ENCODE data around the gene NEDD4L.

The NEDD4L gene

GRCh38 chr18:58118536-58118935 is 74.5 kb downstream of the NEDD4L start:
- no peak for DNase-seq (ENCODE audit: low read depth)

GRCh38 chr18:58119819-58120218 is 75.8 kb downstream of the NEDD4L start:
- DNase-seq (ENCODE audit: low read depth) = no peak

GRCh38 chr18:58124475-58124874 is 80.4 kb downstream of the NEDD4L start:
- no peak for DNase-seq (ENCODE audit: low read depth)

- DNase-seq (ENCODE audit: low read depth) = no peak
Measured at GRCh38 chr18:58125183-58125582, 81.2 kb downstream of the NEDD4L start.

- DNase-seq (ENCODE audit: low read depth) = no peak
Measured at GRCh38 chr18:58125756-58126155, 81.7 kb downstream of the NEDD4L start.

- no peak for DNase-seq (ENCODE audit: low read depth)
Measured at GRCh38 chr18:58128381-58129374, 84.7 kb downstream of the NEDD4L start.

- no peak for DNase-seq (ENCODE audit: low read depth)
Measured at GRCh38 chr18:58132595-58133261, 88.7 kb downstream of the NEDD4L start.

GRCh38 chr18:58135183-58135641 is 91.2 kb downstream of the NEDD4L start:
- no peak for DNase-seq (ENCODE audit: low read depth)

- no peak for DNase-seq (ENCODE audit: low read depth)
Measured at GRCh38 chr18:58135701-58136331, 91.8 kb downstream of the NEDD4L start.

- DNase-seq (ENCODE audit: low read depth) = no peak
Measured at GRCh38 chr18:58136879-58137278, 92.9 kb downstream of the NEDD4L start.

GRCh38 chr18:58139459-58140386 is 95.7 kb downstream of the NEDD4L start:
- no peak for DNase-seq (ENCODE audit: low read depth)

- DNase-seq (ENCODE audit: low read depth) = no peak
Measured at GRCh38 chr18:58140387-58141325, 96.6 kb downstream of the NEDD4L start.

GRCh38 chr18:58143386-58143785 is 99.4 kb downstream of the NEDD4L start:
- no peak for DNase-seq (ENCODE audit: low read depth)

GRCh38 chr18:58144106-58144505 is 100.1 kb downstream of the NEDD4L start:
- DNase-seq (ENCODE audit: low read depth) = no peak

GRCh38 chr18:58144671-58145285 is 100.8 kb downstream of the NEDD4L start:
- DNase-seq (ENCODE audit: low read depth) = no peak

GRCh38 chr18:58146099-58146498 is 102.1 kb downstream of the NEDD4L start:
- DNase-seq (ENCODE audit: low read depth) = no peak

GRCh38 chr18:58148954-58149471 is 105.0 kb downstream of the NEDD4L start:
- DNase-seq (ENCODE audit: low read depth) = no peak

GRCh38 chr18:58150772-58151171 is 106.7 kb downstream of the NEDD4L start:
- no peak for DNase-seq (ENCODE audit: low read depth)

GRCh38 chr18:58152216-58152615 is 108.2 kb downstream of the NEDD4L start:
- DNase-seq (ENCODE audit: low read depth) = no peak

GRCh38 chr18:58152891-58153290 is 108.9 kb downstream of the NEDD4L start:
- DNase-seq (ENCODE audit: low read depth) = no peak

All from stimulated activated CD8-positive, alpha-beta memory T cell treated with anti-CD3 and anti-CD28 coated beads, Interleukin-15, amount 100 ng/mL, for 1 hour (primary cell).